HG02852 (cell line): ENCODE measurements around the gene ANKRD13D.

Source experiments
- ATAC-seq: cut with Tn5 transposase; IDR thresholded peaks from one replicate; pipeline ENCODE4 v1.9.1; 2021; ENCODE audit warnings: mild to moderate bottlenecking, moderate library complexity; ENCODE audit not compliant: unreplicated experiment

The ANKRD13D gene

GRCh38 chr11:67273260-67273990 is 15.7 kb upstream of the ANKRD13D start:
- ATAC-seq, result no peak

DNA sequence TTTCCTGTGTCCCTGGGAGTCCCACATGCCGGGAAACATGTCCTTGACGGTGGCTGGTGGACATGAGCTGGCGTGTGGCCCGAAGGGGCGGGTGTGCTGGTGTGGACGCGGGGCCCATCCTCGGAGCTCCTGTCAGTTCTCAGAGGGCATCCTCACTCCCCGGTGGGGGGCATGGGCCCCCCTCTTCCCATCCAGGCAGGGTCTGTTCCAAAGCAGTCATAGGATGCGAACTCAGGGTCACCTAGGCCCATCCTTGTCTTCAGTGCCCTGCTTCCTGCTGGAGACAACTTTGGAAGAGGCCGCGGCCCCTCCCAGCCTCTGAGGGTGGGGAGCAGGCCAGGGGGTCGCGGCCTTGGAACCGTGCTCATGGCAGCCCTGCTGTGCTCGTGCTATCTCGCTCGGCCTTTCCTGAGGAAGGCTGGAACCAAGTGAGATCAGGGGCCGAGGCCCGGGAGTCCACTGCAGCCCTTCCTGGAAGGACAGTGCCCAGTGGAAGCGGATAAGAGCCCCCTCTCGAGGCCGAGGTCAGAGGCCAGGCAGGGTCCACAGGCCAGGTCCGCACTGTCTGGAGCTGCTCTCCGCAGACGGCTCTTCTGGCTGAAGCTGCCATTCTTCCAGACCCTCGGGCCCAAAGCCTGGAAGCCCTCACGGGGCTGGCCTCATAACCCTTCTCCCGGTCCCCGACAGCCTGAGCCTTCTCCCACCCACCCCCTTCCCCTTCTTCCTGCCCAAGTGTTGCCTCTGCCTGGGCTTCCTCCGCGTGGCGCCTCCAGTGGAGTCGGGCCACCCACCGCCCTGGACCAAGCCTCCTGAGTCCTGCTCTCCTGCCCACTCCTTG is 14.1 kb upstream of the ANKRD13D start:
- no peak for ATAC-seq

- ATAC-seq, result no peak
Measured at GRCh38 chr11:67275606-67276409, 13.3 kb upstream of the ANKRD13D start.

DNA sequence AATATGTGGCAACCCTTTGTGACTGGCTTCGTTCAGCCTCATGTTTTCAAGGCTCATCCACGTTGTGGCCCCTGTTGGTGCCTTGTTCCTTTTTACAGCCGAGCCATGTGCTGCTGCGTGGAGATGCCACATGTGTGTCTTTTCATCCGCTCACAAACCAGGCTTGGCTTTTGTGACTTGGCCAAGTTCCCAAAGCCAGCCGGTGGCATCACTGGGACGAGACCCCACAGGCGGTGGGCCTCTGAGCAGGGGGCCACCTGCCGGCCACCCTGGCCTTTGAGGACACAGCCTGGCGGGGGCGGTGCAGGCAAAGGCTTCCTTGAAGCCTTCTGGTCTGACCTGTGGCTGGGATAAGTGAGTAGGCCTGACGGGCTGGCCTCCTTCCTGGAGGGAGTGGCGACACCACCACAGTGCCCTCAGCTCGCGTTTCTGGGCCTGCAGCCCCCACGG is 12.3 kb upstream of the ANKRD13D start:
- peak; percentile 16 for ATAC-seq

DNA sequence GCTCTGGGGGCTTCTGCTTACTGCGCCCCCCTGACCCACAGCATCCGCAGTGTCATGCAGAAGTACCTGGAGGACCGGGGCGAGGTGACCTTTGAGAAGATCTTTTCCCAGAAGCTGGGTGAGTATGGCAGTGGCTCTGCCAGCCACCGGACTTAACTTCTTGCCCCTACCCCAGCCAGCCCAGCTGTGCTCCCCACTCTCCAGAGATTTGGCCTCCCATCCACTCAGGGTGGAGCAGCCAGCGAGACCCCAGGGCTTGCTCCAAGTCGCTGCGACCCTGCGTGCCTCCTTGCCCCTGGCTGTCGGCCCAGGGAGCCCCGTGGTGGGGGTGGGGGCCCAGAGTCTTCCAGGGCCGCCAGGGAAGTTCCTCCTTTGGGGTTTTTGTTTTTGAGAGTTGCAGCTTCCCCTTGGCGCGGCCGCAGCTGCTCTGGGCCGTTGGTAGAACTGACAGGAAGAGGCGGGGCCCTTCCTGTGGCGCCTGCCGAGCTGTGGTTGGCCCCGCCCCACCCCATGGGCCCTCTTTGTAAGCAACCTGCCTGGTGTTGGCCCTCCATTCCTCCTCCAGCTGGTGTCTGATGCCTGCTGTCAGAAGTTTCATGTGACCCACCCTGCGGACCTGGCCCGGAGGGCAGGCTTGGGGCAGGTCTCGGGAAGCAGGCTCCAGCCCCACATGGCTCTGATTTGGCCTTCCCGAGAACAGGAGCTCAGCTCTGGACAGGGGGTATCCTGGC is 11.7 kb upstream of the ANKRD13D start:
- ATAC-seq, result peak; percentile 74

DNA sequence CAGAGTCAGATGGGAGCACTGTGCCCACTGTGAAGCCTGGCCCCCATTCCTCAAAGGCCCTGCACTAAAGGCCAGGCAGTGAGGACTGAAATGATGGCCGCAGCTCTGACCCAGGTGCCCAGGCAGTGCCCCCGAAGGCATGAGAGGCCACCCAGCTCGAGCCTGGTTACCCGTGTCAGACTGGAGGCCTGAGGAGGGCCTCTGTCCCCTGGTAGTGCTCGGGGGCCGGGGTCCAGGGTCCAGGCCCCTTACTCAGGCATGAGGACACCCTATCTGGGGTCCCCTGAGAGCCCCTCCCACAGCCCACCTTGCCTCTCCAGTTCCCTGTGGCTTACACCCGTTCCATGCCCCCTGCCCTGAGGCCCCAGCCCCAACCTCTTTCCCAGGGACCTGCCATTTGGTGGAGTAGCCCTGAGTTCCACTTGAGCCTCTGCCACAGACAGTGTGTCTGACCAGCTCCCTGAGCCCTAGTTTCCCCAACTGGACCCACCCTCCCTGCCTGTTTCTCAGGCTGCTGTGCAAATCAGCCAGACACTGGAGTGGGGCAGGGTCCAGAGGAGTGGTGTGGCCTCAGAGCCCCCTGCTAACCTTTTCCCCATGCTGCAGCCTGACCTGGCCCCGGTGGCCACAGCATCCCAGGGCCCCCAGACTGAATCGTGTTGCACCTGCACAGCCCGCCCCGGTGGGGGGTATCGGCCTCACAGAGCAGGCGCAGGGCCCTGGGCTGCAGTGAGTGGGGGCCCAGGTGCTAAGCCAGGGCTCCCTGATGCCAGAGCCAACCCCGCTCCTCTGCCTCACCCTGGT is 10.8 kb upstream of the ANKRD13D start:
- no peak for ATAC-seq

DNA sequence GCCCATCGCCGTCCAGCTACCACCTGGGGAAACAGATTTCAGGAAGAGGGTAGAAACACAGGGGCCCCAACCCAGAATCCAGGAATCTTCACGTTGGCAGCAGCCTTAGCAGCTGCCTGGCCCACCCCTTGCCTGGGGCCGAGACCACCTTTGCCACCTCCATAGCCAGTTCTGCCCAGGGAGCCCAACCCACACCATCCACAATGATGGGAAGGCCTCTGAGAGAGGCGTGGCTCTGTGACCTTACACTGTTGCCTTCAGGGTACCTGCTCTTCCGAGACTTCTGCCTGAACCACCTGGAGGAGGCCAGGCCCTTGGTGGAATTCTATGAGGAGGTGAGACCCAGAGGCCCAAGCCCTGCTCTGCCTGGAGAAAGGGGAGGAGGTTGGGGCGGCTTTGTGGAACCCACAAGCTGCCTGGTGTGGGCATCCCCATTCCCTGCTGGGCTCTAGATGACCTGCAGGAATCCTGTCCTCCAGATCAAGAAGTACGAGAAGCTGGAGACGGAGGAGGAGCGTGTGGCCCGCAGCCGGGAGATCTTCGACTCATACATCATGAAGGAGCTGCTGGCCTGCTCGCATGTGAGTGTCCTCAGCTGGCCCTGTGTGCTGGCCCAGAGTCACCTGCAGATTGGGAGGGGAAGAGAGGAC is 10.0 kb upstream of the ANKRD13D start:
- ATAC-seq, result no peak

GRCh38 chr11:67279589-67280340 is 9.3 kb upstream of the ANKRD13D start:
- no peak for ATAC-seq

- ATAC-seq, result no peak
Measured at GRCh38 chr11:67280341-67280787, 8.7 kb upstream of the ANKRD13D start.

DNA sequence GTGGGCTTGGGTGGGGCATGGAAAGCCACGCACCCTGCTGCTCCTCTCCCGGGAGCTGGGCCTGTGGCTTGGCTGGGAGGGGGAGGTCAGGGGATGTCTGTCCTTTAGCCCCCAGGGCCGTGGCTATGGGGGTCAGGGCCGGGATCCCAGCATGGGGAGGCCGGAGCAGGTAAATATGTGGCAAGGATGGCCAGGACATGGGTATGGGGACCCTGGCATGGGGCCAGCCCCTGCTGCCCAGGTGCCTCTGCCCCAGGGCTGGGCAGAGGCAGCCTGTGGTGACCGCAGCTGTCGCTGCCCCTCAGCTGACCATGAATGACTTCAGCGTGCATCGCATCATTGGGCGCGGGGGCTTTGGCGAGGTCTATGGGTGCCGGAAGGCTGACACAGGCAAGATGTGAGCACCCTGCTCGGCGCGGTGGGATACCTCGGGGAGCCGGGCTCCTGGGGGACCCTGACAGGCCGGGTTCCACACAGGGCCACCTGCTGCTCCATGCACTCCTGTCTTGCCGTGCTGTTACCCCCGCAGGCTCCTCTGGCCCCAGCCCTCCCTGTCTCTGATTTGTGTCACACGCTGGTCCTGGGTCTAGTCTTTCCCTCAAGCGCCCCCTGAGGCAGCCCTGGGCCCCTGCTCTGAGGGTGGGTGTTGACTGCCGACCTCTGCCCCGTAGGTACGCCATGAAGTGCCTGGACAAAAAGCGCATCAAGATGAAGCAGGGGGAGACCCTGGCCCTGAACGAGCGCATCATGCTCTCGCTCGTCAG is 8.1 kb upstream of the ANKRD13D start:
- no peak for ATAC-seq

DNA sequence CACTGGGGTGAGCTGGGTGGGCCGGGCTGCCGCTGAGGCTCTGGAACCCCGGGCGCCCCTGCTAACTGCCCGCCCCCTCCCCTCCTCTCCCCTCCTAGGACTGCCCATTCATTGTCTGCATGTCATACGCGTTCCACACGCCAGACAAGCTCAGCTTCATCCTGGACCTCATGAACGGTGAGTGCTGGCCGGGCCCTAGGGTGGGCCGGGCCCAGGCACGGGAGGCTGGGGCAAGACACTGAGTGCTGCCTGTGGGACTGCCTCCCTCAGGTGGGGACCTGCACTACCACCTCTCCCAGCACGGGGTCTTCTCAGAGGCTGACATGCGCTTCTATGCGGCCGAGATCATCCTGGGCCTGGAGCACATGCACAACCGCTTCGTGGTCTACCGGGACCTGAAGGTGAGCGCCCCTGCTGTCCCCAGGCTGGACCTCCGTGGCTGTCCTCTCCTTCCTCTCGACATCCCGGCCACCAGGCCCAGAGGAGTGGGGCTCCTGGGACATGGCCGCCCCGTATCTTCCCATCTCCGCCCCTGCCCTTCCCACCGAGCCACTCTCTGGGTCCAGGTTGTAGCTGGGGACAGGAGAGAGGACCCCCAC is 7.5 kb upstream of the ANKRD13D start:
- ATAC-seq, result no peak

GRCh38 chr11:67282155-67282875 is 6.8 kb upstream of the ANKRD13D start:
- ATAC-seq, result no peak

GRCh38 chr11:67282876-67283371 is 6.2 kb upstream of the ANKRD13D start:
- ATAC-seq, result no peak

DNA sequence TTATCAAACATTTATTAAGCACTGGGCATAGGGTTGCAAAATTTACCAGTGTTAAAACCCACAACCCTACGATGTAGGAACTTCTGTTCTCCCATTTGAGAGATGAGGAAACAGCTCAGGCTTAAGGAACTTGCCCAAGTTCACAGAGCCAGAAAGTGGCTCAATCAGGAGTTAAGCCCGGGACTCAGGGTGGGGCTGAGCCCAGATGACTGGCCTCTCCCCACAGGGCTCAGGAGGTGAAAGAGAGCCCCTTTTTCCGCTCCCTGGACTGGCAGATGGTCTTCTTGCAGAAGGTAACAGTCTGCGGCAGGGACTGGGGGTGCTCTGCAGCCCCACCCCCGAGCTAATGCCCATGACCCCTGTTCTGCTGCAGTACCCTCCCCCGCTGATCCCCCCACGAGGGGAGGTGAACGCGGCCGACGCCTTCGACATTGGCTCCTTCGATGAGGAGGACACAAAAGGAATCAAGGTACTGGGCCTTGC is 5.6 kb upstream of the ANKRD13D start:
- no peak for ATAC-seq

DNA sequence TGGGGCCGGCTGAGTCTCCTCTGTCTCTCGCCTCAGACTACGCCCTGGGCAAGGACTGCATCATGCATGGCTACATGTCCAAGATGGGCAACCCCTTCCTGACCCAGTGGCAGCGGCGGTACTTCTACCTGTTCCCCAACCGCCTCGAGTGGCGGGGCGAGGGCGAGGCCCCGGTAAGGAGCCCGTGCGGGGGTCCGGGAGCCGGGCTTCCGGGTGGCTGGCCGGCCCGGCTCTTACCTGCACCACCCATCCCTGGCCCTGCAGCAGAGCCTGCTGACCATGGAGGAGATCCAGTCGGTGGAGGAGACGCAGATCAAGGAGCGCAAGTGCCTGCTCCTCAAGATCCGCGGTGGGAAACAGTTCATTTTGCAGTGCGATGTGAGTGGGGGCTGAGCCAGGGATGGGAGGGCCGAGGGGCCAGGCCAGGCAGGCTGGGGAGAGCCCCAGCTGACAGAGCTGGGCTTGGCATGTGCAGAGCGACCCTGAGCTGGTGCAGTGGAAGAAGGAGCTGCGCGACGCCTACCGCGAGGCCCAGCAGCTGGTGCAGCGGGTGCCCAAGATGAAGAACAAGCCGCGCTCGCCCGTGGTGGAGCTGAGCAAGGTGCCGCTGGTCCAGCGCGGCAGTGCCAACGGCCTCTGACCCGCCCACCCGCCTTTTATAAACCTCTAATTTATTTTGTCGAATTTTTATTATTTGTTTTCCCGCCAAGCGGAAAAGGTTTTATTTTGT is 4.1 kb upstream of the ANKRD13D start:
- no peak for ATAC-seq
